Stimulated activated CD8-positive, alpha-beta memory T cell treated with anti-CD3 and anti-CD28 coated beads, Interleukin-7, amount 100 ng/mL, for 48 hours (primary cell): ENCODE measurements around the gene COPS9.
A peak's percentile ranks its signal among the peaks of the same experiment; 100 is the strongest.

Experiments
- DNase-seq, 2 donors: peaks; one replicate each; pipeline ENCODE4 v3.0.0-alpha.2; 2020; ENCODE audit warnings: low read depth in 1 of 2; ENCODE audit errors: extremely low read depth in 1 of 2

The COPS9 gene

DNA sequence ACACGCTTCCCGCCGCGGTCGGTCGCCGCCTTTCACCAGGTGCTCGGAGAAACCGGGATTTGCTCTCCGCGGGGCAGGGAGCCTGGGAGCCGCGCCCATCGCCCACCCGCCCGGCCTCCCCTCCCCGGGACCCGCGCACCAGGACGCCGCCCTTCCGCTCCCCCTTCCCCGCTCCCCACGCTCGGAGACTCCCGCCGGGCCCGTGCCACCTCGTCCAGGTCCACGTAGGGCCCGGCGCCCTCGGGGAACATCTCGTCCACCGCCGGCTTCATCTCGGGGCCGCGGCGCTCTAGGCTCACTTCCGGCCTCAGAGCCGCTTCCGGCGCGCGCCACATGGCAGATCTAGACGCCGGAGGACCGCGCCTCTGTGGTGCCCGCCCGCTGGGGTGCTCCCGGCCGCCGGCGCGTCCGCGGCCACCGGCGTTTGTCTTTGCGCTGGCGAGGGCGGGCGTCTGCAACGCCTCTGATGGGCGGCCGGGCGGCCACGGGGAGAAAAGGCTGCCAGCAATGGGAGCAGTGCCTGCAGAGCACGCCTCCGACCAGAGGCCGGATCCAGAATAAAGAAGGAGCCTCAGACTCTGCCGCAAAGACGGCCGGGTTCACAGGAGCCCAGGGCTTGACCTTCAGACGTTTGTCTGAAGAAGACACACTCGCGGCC lies at the start of gene COPS9:
Gene COPS9 (minus strand): TSS at position 293 of the 658 bp plus-strand sequence. CDS start 21 bp downstream, at position 272.
- DNase-seq, result peak; percentile 71 to 74

DNA sequence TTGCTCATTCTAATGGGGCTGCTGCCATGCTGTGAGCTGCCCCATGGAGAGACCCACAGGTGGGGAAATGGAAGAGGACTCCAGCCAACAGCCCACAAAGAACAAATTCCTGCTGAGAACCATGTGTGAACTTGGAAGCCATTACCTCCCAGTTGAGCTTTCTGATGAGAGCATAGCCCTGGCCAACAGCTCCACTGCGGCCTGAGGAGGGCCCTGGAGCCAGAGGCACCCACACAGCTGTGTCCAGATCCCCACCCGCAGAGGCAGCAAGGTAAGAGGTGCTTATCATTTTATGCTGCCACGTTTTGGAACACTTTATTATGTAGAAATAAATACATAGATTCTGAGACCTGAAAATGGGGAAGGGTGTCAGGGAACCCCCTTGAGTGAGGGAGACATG lies 48.6 kb upstream of the COPS9 start:
- no peak for DNase-seq

DNA sequence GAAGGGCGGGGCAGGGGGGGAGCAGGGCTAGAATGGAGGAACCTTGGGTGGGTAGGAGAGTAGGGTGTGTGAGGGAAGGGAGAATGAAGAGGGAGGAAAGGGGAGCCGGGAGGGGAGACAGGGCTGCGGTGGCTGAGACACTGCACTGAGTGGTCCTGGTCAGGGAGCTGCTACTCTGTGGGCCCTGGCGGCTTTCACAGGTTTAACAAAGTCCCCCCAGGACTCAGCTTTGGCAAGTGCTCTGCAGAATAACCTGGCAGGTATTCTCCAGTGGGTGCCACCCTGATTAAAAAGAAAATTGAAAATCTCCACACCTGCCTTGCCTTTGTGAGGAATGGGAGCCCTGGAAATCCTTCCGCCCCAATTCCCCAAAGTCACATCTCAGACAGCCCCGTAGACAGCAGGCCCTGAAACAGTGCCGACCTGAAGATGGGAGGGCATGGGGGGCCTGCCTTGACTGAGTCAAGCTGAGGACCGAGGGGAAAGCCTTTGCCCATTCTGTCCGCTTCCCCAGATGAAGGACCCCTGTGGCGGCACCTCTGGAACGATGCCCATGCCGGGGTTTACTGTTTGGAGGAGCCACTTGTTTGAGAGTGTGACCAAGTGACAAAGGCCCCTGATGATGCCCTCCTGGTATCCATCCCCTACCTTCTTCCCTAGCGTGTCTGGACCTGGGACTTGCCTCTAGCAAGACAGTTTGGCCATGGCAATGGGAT lies 47.9 kb upstream of the COPS9 start:
- no peak for DNase-seq

DNA sequence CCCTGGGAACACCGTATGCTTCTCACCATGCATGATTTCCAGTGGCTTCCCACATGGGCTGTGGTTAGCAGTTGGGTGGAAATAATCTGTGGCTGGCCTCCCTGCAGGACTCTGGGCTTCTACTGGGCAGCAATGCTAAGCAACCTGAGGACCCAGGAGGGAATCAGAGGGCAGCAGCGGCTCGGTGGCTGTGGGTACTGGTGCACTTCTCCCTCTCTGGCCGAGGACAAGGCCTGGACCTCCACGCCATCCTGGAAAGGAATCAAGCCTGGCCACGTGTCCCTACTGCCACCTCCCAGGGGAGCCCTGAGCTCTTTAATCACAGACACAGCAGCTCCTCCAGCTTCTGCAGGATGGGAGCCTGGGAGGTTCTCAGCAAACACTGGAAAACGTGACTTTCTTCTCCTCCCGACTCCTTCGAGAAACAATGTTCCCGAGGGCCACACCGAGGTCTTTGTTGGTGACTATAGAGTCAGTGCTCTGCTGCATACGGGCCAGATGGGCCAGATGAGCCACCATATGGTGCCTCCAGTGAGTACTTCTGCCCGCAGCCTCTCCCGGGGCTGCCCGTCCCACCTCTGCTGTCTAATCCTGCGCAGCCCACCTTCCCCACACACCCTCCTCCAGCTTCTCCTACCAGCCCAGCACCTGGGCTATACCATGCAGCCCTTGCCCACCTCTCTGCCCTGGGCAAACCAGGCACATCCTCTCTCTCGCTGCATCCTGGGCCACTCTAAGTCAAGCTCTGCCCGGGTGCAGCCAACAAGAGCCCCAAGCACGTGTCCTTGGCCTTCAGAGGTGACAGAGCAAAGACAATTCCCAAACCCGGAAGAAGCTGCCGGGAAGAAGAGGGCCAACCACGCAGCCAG lies 47.1 kb upstream of the COPS9 start:
- DNase-seq, result no peak

DNA sequence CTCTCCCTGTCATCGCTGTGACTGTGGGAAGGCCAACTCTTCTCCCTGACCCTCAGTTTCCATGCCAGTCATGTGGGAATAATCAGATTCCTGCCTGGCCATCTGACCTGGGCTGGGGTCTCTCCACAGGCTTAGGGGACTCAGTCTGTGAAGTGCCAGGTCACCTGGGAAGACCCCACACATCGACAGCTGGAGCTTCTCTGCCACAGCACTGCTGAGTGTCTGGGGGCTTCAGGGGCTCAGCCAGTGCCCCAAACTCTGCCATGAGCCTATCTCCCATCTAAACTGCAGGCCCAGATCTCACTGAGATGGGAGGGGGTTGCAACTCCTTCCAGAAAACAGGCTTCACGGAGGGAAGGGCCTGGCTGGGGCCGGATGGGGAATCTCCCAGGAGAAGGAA lies 46.4 kb upstream of the COPS9 start:
- DNase-seq, result no peak

DNA sequence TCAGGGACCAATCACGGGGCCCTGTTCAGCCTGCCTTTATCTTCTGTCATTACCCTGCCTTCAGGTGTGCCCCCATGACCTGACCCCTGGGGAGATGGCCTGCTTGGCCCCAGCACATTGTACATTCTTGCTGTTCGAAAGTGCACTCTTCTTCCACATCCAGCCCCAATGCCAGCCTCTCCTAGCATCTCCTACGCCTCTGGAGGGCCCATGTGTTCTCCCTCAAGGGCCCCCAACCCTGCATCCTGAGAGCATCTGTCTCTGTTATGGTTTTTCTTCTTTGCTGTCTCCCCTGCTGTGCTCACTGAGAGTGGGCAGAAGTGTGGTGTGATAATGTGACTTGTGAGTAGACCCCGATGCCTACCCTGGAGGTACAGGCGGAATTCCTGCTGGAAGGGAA lies 45.9 kb upstream of the COPS9 start:
- no peak for DNase-seq

DNA sequence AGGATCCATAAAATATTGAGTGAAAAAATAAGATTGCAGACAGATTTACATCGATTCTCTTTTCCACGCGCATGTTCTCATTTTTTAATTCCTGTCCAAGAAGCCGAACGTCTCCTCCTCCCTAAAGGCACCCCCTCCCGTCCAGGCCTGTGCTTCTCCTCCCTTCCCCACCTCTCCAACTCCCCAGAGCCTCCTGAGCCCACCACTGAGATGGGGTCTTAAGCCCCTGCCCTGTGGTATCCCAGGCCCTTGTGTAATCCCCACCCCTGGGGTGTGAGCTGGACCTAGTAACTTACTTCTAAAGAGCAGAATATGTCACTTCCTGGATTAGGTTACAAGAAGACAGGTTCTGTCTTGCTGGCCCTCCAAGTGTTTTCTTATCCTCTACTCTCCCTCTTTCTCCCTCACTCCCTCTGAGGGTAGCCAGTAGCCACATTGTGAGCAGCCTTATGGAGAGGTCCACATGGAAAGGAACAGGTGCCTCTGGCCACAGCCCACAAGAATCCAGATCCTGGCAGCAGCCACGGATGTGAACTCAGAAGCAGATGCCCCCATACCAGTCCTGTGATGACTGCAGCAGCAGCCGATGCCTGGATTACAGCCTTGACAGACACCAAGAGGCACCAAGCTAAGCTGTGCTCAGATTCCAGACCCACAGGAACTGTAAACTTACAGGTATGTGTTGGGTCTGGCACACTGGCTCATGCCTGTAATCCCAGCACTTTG lies 44.0 kb upstream of the COPS9 start:
- DNase-seq, result no peak

DNA sequence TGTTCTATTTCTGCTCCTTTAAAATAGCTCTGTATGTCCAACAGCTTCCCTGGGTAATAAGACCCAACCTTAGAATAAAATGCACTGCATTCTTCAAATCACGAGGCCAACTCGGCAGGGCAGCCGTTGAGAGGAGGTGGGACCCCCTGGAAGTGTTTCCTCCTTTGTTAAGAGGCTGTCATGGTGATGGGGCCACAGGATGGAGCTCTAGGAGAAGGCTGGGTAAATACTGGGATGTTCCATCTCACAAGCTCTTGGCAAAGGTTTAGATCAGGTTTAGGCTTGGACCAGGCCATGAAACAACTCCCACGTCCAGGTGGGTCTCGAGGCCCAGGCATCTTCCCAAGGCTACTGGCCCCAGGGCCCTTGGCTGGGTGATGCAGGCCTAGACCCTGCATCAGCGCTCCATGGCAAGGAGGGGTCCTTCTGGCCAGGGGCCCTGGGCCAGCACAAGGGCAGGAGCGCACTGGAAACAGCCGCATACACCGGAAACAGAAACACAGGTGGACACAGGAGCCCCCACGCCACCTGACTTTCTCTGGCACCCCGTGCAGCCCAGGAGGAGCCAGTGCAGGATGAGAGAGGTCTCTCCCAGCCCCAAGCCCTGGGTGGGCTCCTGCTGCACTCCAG lies 43.2 kb upstream of the COPS9 start:
- no peak for DNase-seq

DNA sequence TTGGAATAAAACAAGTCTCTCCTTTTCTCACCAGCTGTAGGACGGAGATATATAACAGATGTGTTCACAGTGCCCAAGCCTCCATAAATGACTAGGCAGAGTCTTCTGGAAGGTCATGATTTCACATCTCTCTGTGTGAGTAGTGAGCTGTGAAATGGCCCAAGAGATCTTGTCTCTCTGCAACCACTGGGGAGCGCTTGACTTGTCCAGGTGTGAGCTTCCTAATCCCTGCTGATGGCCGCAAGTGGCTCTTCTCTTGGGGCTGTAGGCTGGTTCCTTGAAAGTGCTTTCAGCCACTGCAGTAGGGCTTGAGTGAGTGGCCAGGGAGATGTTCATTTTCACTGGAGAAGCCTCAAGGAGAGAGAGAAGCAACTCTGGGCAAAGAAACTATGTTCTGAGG lies 42.5 kb upstream of the COPS9 start:
- DNase-seq, result no peak

DNA sequence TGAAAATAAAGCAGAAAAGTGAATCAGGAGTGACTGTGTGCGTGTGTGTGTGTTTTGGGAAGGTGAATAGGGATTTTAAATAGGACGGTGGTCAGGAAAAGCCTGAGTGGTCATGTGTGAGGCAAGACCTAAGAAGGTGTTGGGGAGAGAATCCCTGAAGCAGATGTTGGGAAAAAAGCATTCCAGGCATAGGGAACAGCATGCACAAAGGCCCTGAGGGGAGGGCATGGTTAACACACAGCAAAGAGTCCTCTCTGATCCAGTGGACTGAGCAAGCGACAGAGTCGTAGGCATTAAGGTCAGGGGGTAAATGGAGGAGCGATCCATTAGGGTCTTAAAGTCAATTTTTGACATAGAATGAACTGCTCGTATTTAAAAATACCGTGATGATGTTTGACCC lies 38.4 kb upstream of the COPS9 start:
- no peak for DNase-seq

DNA sequence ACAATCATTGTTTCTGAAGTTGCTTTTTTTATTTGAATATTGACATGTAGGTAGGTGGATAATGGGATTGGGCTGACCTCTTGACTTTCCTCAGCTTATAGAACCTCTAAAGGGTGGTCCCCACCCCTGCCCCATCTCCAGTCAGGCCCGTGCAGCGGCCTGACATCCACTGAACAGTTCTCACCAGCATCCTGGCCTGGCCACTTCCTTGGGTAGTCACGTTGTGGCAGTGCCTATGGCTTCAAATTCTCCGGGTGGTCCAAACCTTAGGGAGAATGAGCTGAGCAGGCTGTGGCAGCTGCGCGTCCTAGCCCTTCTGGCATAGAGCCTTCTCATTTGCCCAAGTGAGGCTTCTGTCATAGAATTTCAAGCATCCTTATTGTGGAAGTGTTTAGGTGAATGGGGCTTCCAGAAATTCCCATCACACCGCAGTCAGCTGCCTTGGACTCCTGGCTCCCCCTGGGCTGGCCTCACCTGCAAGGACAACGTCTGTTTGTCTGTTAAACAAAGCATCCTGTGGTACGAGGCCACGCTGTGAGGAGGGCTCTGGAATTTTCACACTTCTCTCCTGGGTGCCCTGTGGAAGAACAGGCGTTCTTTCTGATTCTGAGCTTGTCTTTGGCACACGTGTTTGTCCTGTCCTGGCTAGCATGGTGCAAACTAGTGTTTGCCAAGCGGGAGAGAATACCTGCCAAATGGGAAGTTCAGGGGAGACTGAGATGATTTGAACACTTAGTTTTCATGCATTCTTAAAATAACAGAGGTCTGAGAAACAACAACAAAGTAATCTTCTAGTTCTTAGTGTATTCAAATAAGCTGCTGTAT lies 36.2 kb upstream of the COPS9 start:
- no peak for DNase-seq

DNA sequence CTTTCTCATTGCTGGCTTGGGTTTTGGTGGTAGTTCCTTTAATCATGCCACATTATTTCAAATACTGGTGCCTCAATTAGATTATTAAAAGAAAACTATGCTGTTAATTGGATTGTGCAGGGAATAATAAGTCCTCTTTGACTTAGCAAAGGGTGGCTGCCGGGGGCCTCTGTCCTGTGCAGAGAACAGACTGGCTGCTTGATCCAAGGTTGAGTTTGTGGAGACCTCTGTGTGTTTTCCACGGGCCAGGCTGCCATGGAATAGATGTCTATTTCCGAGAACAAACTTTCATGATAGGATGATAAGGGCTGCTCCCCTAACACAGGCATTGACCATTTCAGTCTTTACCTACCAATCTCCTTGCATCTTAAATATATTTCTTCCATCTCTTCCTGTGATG lies 34.8 kb upstream of the COPS9 start:
- DNase-seq, result no peak

DNA sequence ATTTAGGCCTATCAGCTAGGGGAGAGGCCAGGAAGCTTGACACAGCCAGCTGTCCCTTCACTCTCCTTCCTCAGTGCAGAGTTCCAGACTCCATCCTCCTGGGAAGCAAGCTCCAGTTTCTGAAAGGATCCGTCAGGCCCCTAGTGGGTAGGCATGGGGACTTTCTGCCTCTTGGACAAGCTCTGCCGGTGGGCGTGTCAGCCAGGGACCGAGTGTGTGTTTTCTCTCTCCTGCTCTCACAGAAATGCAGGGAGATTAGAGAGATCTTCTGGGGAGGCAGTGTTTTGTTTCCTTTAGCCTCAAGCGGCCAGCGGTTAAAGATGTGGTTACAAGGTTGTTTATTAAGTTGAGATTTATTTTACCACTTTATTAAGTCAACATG lies 34.2 kb upstream of the COPS9 start:
- no peak for DNase-seq

DNA sequence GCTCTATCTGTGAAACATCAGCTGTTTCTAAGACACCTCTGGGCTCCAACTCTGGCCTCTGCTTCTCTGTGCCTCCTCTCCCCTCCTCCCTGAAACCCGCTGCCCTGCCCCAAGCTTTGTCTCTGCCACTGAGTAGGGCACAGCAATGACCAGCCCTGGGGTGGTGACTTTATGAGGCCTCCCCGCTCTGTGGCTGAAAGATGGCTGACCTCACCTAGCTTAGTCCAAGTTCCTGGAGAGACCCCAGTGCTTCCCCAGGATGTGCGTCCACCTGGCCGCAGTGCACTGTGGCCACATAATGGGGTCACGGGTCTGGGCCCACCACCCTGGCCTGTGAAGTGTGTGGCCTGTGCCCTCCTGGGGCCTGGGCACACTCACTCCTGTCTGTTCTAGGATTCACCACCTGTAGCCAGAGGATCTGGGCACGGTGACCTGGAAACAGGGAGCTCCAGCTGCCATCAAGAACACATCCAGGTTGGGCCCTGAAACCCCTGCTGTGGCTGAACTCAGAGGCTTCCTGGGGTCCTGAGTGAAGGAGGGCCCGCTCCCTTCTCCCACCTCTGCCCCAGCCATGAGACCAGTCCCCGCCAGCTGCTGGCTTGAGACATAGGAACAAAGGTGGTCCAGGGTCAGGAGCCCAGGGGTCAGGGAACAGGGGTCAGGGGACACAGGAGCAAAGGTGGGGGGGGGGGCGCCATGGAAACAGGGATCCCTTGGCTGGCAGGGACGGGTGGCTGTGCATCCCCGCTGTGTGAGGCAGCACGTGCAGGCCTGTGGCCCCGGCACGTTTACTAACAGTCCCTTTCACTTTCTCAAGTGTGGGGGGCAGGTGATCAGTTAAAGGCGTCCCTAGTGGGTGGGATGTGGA lies 33.6 kb upstream of the COPS9 start:
- DNase-seq, result no peak

DNA sequence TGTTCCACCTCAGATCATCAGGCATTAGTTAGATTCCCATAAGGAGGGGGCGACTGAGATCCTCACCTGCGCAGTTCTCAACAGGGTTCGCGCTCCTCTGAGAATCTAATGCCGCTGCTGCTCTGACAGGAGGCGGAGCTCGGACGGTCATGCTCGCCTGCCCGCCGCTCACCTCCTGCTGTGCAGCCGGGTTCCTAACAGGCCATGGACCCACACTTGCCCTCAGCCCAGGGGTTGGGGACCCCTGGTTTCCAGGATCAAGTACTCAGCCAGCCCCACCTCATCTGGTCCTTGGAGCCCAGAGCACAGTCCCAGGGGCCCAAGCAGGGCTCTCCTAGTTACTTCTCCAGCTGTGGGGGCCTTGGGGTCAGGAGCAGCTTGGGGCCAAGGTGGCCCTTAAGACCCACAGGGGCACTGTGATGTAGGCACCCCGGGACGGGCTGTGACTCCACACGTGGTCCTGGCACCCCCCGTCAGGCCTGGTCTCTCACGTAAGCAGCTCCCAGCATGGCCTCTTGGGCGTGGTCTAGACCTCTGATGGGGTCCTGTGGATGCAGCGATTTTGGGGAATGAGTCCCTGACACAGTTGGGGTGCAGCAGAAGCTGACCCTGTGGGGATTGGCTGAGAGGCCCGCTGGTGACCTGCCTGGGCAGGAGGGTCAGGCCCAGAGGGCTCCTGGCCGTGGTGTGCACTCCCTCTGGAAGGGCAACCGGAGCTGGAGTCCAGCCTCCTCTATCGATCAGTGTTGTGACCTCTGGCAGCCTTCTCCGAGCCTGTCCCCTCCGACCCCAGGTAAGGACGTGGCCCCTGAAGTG lies 32.6 kb upstream of the COPS9 start:
- no peak for DNase-seq

DNA sequence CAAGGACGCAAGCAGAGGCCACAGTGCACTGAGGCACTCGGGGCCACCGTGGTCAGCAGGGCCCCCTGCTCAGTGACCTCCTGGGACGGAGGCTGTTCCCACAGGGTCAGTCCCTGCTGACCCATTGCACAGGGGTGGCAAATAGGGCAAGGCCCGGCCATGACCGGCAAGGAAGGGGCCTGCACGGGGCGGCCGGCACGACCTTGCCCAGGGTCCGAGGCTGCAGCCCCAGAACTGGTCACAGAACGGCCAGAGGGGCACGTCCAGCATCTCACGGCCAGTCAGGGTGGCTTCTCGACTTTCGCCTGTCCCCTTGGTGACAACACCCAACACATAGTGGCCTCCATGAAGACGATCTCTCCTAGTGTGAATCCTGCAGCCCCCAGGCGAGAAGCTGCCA lies 31.9 kb upstream of the COPS9 start:
- DNase-seq, result no peak

DNA sequence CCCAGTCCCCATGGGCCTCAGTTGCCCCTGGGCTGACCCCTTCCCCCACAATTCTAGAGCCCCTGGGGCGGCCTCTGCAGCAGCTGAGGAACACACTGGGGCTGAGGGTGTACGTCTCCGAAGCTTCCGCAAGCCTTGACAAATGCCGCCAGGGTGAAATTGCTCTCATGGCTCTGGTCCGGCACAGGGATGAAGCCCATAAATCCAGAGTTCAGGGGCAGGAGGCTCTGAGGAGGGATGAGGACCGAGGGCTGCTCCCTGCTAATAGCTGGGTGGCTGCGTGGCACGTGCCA lies 31.4 kb upstream of the COPS9 start:
- no peak for DNase-seq
